ENCODE results near the gene ABLIM1.

DNA sequence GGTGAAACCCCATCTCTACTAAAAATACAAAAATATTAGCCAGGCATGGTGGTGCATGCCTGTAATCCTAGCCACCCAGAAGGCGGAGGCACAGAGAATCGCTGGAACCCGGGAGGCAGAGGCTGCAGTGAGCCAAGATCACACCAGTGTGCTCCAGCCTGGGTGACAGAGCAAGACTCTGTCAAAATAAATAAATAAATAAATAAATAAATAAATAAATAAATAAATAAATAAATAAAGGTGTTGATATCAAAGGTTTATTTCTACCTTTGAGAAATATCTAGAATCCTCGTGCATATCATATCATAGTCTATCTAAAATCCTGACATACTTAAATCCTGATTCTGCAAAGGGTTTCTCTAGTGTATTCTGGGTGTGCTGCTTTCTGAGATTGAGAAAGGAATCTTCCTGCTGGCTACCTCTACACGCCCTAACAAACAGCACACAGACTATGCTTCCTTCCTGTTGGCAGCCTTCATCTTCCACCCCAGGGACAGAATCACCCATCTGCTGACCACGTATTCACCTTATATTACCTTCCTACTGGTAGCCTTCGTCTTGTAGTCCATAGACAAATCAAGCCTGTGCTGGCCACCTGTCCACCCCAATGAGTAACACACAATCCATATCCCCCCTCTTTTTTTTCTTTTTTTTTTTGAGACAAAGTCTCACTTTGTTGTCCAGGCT, 8.7 kb downstream of the ABLIM1 start:
- TF ChIP-seq, protein P1, sequence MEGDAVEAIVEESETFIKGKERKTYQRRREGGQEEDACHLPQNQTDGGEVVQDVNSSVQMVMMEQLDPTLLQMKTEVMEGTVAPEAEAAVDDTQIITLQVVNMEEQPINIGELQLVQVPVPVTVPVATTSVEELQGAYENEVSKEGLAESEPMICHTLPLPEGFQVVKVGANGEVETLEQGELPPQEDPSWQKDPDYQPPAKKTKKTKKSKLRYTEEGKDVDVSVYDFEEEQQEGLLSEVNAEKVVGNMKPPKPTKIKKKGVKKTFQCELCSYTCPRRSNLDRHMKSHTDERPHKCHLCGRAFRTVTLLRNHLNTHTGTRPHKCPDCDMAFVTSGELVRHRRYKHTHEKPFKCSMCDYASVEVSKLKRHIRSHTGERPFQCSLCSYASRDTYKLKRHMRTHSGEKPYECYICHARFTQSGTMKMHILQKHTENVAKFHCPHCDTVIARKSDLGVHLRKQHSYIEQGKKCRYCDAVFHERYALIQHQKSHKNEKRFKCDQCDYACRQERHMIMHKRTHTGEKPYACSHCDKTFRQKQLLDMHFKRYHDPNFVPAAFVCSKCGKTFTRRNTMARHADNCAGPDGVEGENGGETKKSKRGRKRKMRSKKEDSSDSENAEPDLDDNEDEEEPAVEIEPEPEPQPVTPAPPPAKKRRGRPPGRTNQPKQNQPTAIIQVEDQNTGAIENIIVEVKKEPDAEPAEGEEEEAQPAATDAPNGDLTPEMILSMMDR (IDR thresholded peaks at IDR 0.05) = no peak
- TF ChIP-seq POLR2AphosphoS5 (IDR thresholded peaks at IDR 0.05) (no peak), EP300 (IDR thresholded peaks at IDR 0.05) (no peak)
